Endothelial cell of umbilical vein (primary cell): ENCODE results near the gene NUDT21.

Experiments
- FOS ChIP-seq: IDR thresholded peaks from 2 replicates; pipeline ENCODE4 v1.6.1; 2011; ENCODE audit warnings: mild to moderate bottlenecking, low read length, moderate library complexity, borderline replicate concordance; ENCODE audit not compliant: insufficient read depth
- GATA2 ChIP-seq: IDR thresholded peaks from 2 replicates; pipeline ENCODE4 v1.7.0; 2011; ENCODE audit warnings: low read depth, mild to moderate bottlenecking, moderate library complexity, mixed read lengths, low read length; ENCODE audit not compliant: insufficient read length, insufficient read depth
- JUN ChIP-seq: IDR thresholded peaks from 2 replicates; pipeline ENCODE4 v1.6.1; 2011; ENCODE audit warnings: borderline replicate concordance, low read depth; ENCODE audit not compliant: insufficient read length, insufficient read depth
- MYC ChIP-seq: IDR thresholded peaks from one replicate; pipeline ENCODE4 v1.6.1; 2011; ENCODE audit warnings: mild to moderate bottlenecking, low read depth, low read length
- POLR2A ChIP-seq: IDR thresholded peaks from 2 replicates; pipeline ENCODE4 v1.6.1; 2012; ENCODE audit warnings: low read depth, mild to moderate bottlenecking, control low read depth, low read length
- POLR2AphosphoS5 ChIP-seq: IDR thresholded peaks from 2 replicates; pipeline ENCODE4 v1.6.1; 2012; ENCODE audit warnings: low read depth, mild to moderate bottlenecking, control low read depth, low read length, moderate library complexity; ENCODE audit not compliant: insufficient read depth
- TF ChIP-seq, protein P1 (sequence below), 2 donors: IDR thresholded peaks; 1 replicate in 1 of 2; 2 replicates in 1 of 2; pipeline ENCODE4 v1.5.1; 2011; ENCODE audit warnings: low read length in 2 of 2, mild to moderate bottlenecking in 2 of 2, moderate library complexity in 2 of 2, control low read depth in 1 of 2, inconsistent platforms in 1 of 2, low read depth in 1 of 2; ENCODE audit not compliant: insufficient read depth in 1 of 2; ENCODE audit errors: extremely low read depth in 1 of 2
- TF ChIP-seq, protein P2 (sequence below): IDR thresholded peaks from 2 replicates; pipeline ENCODE4 v1.6.1; 2011; ENCODE audit not compliant: insufficient read depth, insufficient read length

DNA sequence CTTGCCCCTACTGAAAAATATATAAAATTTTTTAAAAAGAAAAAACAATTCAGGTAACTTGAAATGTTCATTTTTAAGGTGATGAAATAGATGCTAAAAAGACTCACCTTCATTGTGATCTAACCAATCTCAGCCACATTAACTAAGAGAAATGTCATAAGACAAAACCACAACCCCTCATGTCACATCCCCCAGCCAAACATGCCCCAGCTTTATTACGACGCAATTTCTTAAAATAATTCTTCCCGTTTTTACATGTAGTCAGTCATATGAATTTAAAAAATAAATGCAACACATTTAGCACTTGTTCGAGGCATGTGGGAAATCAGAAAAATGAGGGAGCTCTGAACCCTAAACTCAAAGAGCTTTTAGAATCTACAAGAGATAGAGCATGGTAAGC, 35.3 kb downstream of the NUDT21 start:
- TF ChIP-seq, protein P1, sequence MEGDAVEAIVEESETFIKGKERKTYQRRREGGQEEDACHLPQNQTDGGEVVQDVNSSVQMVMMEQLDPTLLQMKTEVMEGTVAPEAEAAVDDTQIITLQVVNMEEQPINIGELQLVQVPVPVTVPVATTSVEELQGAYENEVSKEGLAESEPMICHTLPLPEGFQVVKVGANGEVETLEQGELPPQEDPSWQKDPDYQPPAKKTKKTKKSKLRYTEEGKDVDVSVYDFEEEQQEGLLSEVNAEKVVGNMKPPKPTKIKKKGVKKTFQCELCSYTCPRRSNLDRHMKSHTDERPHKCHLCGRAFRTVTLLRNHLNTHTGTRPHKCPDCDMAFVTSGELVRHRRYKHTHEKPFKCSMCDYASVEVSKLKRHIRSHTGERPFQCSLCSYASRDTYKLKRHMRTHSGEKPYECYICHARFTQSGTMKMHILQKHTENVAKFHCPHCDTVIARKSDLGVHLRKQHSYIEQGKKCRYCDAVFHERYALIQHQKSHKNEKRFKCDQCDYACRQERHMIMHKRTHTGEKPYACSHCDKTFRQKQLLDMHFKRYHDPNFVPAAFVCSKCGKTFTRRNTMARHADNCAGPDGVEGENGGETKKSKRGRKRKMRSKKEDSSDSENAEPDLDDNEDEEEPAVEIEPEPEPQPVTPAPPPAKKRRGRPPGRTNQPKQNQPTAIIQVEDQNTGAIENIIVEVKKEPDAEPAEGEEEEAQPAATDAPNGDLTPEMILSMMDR (IDR thresholded peaks at IDR 0.05; ENCODE audit: extremely low read depth in 1 of 2, insufficient read depth in 1 of 2, low read depth in 1 of 2, low read length in 2 of 2), result no peak
- TF ChIP-seq POLR2A, result no peak
- TF ChIP-seq MYC, result no peak
- TF ChIP-seq, protein P2, sequence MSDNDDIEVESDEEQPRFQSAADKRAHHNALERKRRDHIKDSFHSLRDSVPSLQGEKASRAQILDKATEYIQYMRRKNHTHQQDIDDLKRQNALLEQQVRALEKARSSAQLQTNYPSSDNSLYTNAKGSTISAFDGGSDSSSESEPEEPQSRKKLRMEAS, result no peak
- TF ChIP-seq GATA2, result no peak
- TF ChIP-seq POLR2AphosphoS5, result no peak
- TF ChIP-seq FOS, result no peak
- no peak for TF ChIP-seq JUN
